Measurements from ENCODE around the gene ADPRH. TPM values are rescaled to one million over a fixed set of nuclear protein-coding genes. Genes with fewer than 3 reads are reported as not detected.

Gene ADPRH
- total and polyA plus RNA-seq, 2 of the 4 experiments (the other 2 are of a cell fraction) = under 0.01 to 0.12 TPM

GRCh38 chr3:119547227-119547626 lies 32.1 kb upstream of the ADPRH start:
- Histone ChIP-seq H3K18ac (ENCODE audit: low read depth, low read length) (no peak overlapping the region), H2AK5ac (ENCODE audit: low read depth, low read length) (no peak overlapping the region), H3K9me1 (ENCODE audit: insufficient read depth, low read length) (no peaks in the 10 kb centered on the region), H3K27me3 (ENCODE audit: control insufficient read depth, insufficient read depth, low read length) (peaks cover 2% of the 10 kb centered on the region; the same call in 1 of the 2 replicates), H2BK5ac (ENCODE audit: low read depth, low read length, poor library complexity, severe bottlenecking) (no peak overlapping the region), H3K9ac (ENCODE audit: low read depth, low read length) (no peak overlapping the region), H2BK15ac (ENCODE audit: low read depth, low read length) (no peak overlapping the region), H4K20me1 (ENCODE audit: insufficient read depth, low read length) (no peaks in the 10 kb centered on the region), H3K36me3 (ENCODE audit: control insufficient read depth, insufficient read depth, low read length) (no peaks in the 10 kb centered on the region), H4K91ac (ENCODE audit: insufficient read depth, low read depth, low read length) (no peak overlapping the region), H3K79me1 (ENCODE audit: low read depth in 1 of 2, low read length in 2 of 2) (no peaks in the 10 kb centered on the region), H4K5ac (ENCODE audit: low read depth, low read length) (no peak overlapping the region), H3K4me2 (ENCODE audit: low read depth, low read length) (no peak overlapping the region), H2AFZ (replicated peaks; ENCODE audit: low read length, poor library complexity) (no peak overlapping the region), H2BK20ac (ENCODE audit: low read depth, low read length) (no peak overlapping the region), H3K4me1 (ENCODE audit: control insufficient read depth, insufficient read depth, low read length) (no peaks in the 10 kb centered on the region), H3K14ac (replicated peaks; ENCODE audit: low read depth, low read length) (no peak overlapping the region), H3K27ac (ENCODE audit: insufficient read depth, low read length) (no peak overlapping the region), H4K8ac (ENCODE audit: low read depth in 2 of 2, low read length in 2 of 2) (no peak overlapping the region), H2BK120ac (ENCODE audit: low read depth, low read length) (no peak overlapping the region), H2AK9ac (replicated peaks; ENCODE audit: low read depth, low read length, poor library complexity) (no peak overlapping the region), H3K4ac (ENCODE audit: low read depth, low read length) (no peak overlapping the region), H3K4me3 (ENCODE audit: insufficient read depth, low read depth, low read length) (no peak overlapping the region), H3K23ac (ENCODE audit: low read depth, low read length) (no peak overlapping the region), H3K56ac (ENCODE audit: extremely low read depth, insufficient read depth, low read length) (no peak overlapping the region), H3K9me3 (ENCODE audit: control insufficient read depth, insufficient read depth, low read length) (no peaks in the 10 kb centered on the region)
- WGBS, 2 experiments (ENCODE audit: extremely low coverage in 2 of 2, insufficient read length in 1 of 2) = no CpG with 5 or more reads among the region's 1 CpG
- no TSS peak for BruUV-seq (replicated peaks)
- DNase-seq (no peak), ATAC-seq (ENCODE audit: low read depth) (no peak)
- in situ Hi-C loops (cut with MboI; ENCODE audit: low sequenced_read_pairs) = no loop called here
- ChIA-PET CTCF (no interaction called here), POLR2A (ENCODE audit: unreplicated experiment) (no interaction called here)
- dilution Hi-C loops (cut with HindIII; ENCODE audit: low sequenced_read_pairs, unreplicated experiment) = no loop called here
- TF ChIP-seq MXI1 (IDR thresholded peaks at IDR 0.05; ENCODE audit: borderline replicate concordance, low read depth, low read length) (no peak), SMC3 (IDR thresholded peaks at IDR 0.05; ENCODE audit: low read depth, low read length) (no peak), ELK1 (IDR thresholded peaks at IDR 0.05; ENCODE audit: borderline replicate concordance, low read depth, low read length) (no peak), RAD21 (IDR thresholded peaks at IDR 0.05; ENCODE audit: low read length) (no peak), NFE2L2 (IDR thresholded peaks at IDR 0.05; ENCODE audit: low read depth, low read length) (no peak), POLR2A (IDR thresholded peaks at IDR 0.05; ENCODE audit: low read depth, low read length) (no peak), FOS (IDR thresholded peaks at IDR 0.05; ENCODE audit: low read depth, low read length) (no peak), CEBPB (IDR thresholded peaks at IDR 0.05; ENCODE audit: low read depth, low read length) (no peak), MAFK (IDR thresholded peaks at IDR 0.05; ENCODE audit: low read depth, low read length) (no peak), CHD1 (IDR thresholded peaks at IDR 0.05; ENCODE audit: low read depth, low read length) (no peak), RFX5 (IDR thresholded peaks at IDR 0.05; ENCODE audit: low read depth, low read length) (no peak), RCOR1 (IDR thresholded peaks at IDR 0.05; ENCODE audit: insufficient replicate concordance, low read length) (no peak), MAZ (IDR thresholded peaks at IDR 0.05; ENCODE audit: borderline replicate concordance, low read depth, low read length) (no peak)
- TF ChIP-seq, protein P1, sequence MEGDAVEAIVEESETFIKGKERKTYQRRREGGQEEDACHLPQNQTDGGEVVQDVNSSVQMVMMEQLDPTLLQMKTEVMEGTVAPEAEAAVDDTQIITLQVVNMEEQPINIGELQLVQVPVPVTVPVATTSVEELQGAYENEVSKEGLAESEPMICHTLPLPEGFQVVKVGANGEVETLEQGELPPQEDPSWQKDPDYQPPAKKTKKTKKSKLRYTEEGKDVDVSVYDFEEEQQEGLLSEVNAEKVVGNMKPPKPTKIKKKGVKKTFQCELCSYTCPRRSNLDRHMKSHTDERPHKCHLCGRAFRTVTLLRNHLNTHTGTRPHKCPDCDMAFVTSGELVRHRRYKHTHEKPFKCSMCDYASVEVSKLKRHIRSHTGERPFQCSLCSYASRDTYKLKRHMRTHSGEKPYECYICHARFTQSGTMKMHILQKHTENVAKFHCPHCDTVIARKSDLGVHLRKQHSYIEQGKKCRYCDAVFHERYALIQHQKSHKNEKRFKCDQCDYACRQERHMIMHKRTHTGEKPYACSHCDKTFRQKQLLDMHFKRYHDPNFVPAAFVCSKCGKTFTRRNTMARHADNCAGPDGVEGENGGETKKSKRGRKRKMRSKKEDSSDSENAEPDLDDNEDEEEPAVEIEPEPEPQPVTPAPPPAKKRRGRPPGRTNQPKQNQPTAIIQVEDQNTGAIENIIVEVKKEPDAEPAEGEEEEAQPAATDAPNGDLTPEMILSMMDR (conservative IDR thresholded peaks at IDR 0.05; ENCODE audit: low read depth, low read length) = no peak
- TF ChIP-seq, protein P2, sequence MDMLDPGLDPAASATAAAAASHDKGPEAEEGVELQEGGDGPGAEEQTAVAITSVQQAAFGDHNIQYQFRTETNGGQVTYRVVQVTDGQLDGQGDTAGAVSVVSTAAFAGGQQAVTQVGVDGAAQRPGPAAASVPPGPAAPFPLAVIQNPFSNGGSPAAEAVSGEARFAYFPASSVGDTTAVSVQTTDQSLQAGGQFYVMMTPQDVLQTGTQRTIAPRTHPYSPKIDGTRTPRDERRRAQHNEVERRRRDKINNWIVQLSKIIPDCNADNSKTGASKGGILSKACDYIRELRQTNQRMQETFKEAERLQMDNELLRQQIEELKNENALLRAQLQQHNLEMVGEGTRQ (IDR thresholded peaks at IDR 0.05; ENCODE audit: low read depth, low read length) = no peak
- intact Hi-C loops (cut with micrococcal nuclease) = no loop called here
